ENCODE measurements around the gene VPS35L. TPM values are rescaled to one million over a fixed set of nuclear protein-coding genes. Genes with fewer than 3 reads are reported as not detected.
A peak's percentile ranks its signal among the peaks of the same experiment; 100 is the strongest.

VPS35L gene
- total and polyA plus RNA-seq, 2 of the 13 experiments (the other 11 are each of a cell fraction or from before 2014, with no cell fraction given), result 1.4 to 1.6 TPM

GRCh38 chr16:19680881-19681340 lies 125.4 kb downstream of the VPS35L start (continued):
- TF ChIP-seq ZNF687 (CRISPR knock-in tag; IDR thresholded peaks at IDR 0.05) (0 out of 2 replicates have a peak, but pooled peaks have one; percentile 12), ZKSCAN1 (IDR thresholded peaks at IDR 0.05; ENCODE audit: low read length) (peak; percentile 55; the same call in 1 of the 2 replicates), TCF12 (IDR thresholded peaks at IDR 0.05) (no peak), TCF12 (CRISPR knock-in tag; IDR thresholded peaks at IDR 0.05) (no peak)

- no TSS peak for BruUV-seq (replicated peaks)
- Histone ChIP-seq H3K9me3 (ENCODE audit: low read length) (no peaks in the 10 kb centered on the region), H4K20me1 (ENCODE audit: insufficient read depth, low read length) (no peaks in the 10 kb centered on the region), H3K79me2 (ENCODE audit: insufficient read depth, low read length) (no peaks in the 10 kb centered on the region), H3K9ac (ENCODE audit: insufficient read depth, low read depth, low read length) (no peak overlapping the region), H3K27ac (ENCODE audit: extremely low read length, insufficient read depth, low read length) (no peak overlapping the region), H2AFZ (ENCODE audit: low read length) (no peak overlapping the region), H3K36me3 (replicated peaks in 1 of 2; ENCODE audit: control insufficient read depth in 1 of 2, insufficient read depth in 2 of 2, low read length in 2 of 2) (no peaks in the 10 kb centered on the region), H3K4me1 (ENCODE audit: insufficient read depth, low read length) (no peaks in the 10 kb centered on the region), H3K27me3 (ENCODE audit: control insufficient read depth in 1 of 2, insufficient read depth in 2 of 2, low read length in 2 of 2) (no peaks in the 10 kb centered on the region), H3K4me2 (ENCODE audit: low read depth, low read length) (no peak overlapping the region), H3K4me3 (replicated peaks in 1 of 3; ENCODE audit: insufficient read depth in 1 of 3, low read depth in 2 of 3, low read length in 3 of 3) (no peak overlapping the region)
- in situ Hi-C loops (cut with HindIII; ENCODE audit: extremely low pct_ligation_motif_present, low pct_unique_long_range_greater_than_20kb) (no loop called here), intact Hi-C loops (cut with micrococcal nuclease; ENCODE audit: unreplicated experiment) (no loop called here)
- CTCF ChIA-PET (ENCODE audit: low intra/inter-chr PET ratio, low total read pairs), result no interaction called here
- POLR2A ChIA-PET, result no interaction called here
- ATAC-seq (no peak), DNase-seq (ENCODE audit: low spot score) (no peak), FAIRE-seq (no peak)
- 70% methylated on average over 12 of the region's 12 CpGs for WGBS (ENCODE audit: low lambda C conversion rate)
- TF ChIP-seq SRSF1 (optimal IDR thresholded peaks at IDR 0.05; ENCODE audit: low read depth, low read length) (no peak), ZNF580 (CRISPR knock-in tag; IDR thresholded peaks at IDR 0.05; ENCODE audit: borderline replicate concordance, low read depth) (no peak), ZNF746 (CRISPR knock-in tag; IDR thresholded peaks at IDR 0.05) (no peak), MEIS1 (CRISPR knock-in tag; IDR thresholded peaks at IDR 0.05; ENCODE audit: borderline replicate concordance) (no peak), ARNT2 (CRISPR knock-in tag; IDR thresholded peaks at IDR 0.05; ENCODE audit: low read depth) (no peak), SOX6 (IDR thresholded peaks at IDR 0.05) (no peak), SOX6 (CRISPR knock-in tag; IDR thresholded peaks at IDR 0.05) (no peak)
Observed at GRCh38 chr16:19681637-19682036, 126.1 kb downstream of the VPS35L start.

All from HepG2 (cell line).